T-cell (primary cell): ENCODE results near the gene ARID4B. TPM values are rescaled to one million over a fixed set of nuclear protein-coding genes. Genes with fewer than 3 reads are reported as not detected.

ENCODE experiments used
- ATAC-seq, 4 experiments: fragments of 200-7000 bp in 3 of 4; fragments of 150-1000 bp in 1 of 4; cut with Tn5 transposase; replicated peaks in 1 of 4; 1 replicate in 3 of 4; 2 replicates in 1 of 4; pipeline ENCODE4 v1.10.0; 2021; ENCODE audit warnings: moderate library complexity in 3 of 4, mild to moderate bottlenecking in 2 of 4, moderate number of reproducible peaks in 1 of 4
- CTCF ChIA-PET, 2 donors: fragments of 300-600 bp; sonication (Branson Sonifier 250); formaldehyde crosslinking; loops; one replicate each; lab custom pipeline; 2022; ENCODE audit warnings: antibody characterized with exemption in 2 of 2; lab: Charles Lee
- POLR2A ChIA-PET, 2 donors: fragments of 300-600 bp; sonication (Branson Sonifier 250); formaldehyde crosslinking; loops; one replicate each; lab custom pipeline; 2022; ENCODE audit warnings: antibody characterized with exemption in 2 of 2; lab: Charles Lee
- DNase-seq, 35 experiments: peaks; one replicate each; pipeline versions ENCODE4 v3.0.0 to v3.0.0-alpha.2; 2013 to 2023
- H3K27ac ChIP-seq: one replicate; pipeline ENCODE4 v1.5.1; 2013; ENCODE audit warnings: low read length
- H3K27me3 ChIP-seq, 2 experiments: replicated peaks in 1 of 2; 1 replicate in 1 of 2; 2 replicates in 1 of 2; pipeline versions ENCODE4 v1.6.1 to v1.7.0; 2013; ENCODE audit warnings: low read length in 1 of 2, mixed read lengths in 1 of 2; ENCODE audit not compliant: control insufficient read depth in 2 of 2, insufficient read depth in 2 of 2; ENCODE audit errors: extremely low read depth in 1 of 2
- H3K36me3 ChIP-seq, 2 donors: 1 replicate in 1 of 2; 2 replicates in 1 of 2; pipeline versions ENCODE4 v1.6.1 to v1.7.0; 2013; ENCODE audit warnings: low read length in 1 of 2; ENCODE audit not compliant: control insufficient read depth in 2 of 2, insufficient read depth in 1 of 2; ENCODE audit errors: extremely low read depth in 1 of 2
- H3K4me1 ChIP-seq, 2 experiments: 1 replicate in 1 of 2; 2 replicates in 1 of 2; pipeline versions ENCODE4 v1.6.1 to v1.7.0; 2013; ENCODE audit warnings: low read length in 2 of 2, mixed read lengths in 1 of 2; ENCODE audit not compliant: insufficient read depth in 2 of 2, control insufficient read depth in 1 of 2; ENCODE audit errors: extremely low read depth in 1 of 2
- H3K4me3 ChIP-seq, 2 donors: 1 replicate in 1 of 2; 2 replicates in 1 of 2; pipeline versions ENCODE4 v1.5.1 to v1.7.0; 2013; ENCODE audit warnings: mild to moderate bottlenecking in 2 of 2, low read length in 1 of 2, moderate library complexity in 1 of 2; ENCODE audit not compliant: control insufficient read depth in 1 of 2; ENCODE audit errors: extremely low read depth in 1 of 2
- H3K9me3 ChIP-seq: 2 replicates; pipeline ENCODE4 v1.7.0; 2013
- H3K27ac Mint-ChIP-seq, 2 donors: one replicate each; pipeline ENCODE4 v1.8.0; 2020 to 2021; ENCODE audit warnings: mild to moderate bottlenecking in 2 of 2, mixed read lengths in 2 of 2
- H3K27me3 Mint-ChIP-seq, 2 donors: one replicate each; pipeline ENCODE4 v1.8.0; 2021 to 2022; ENCODE audit warnings: mixed read lengths in 2 of 2
- H3K36me3 Mint-ChIP-seq: one replicate; pipeline ENCODE4 v1.8.0; 2021; ENCODE audit warnings: mixed read lengths
- H3K4me1 Mint-ChIP-seq, 3 donors: one replicate each; pipeline ENCODE4 v1.8.0; 2020 to 2022; ENCODE audit warnings: mixed read lengths in 3 of 3, mild to moderate bottlenecking in 1 of 3
- H3K4me3 Mint-ChIP-seq, 3 donors: one replicate each; pipeline ENCODE4 v1.8.0; 2020 to 2022; ENCODE audit warnings: mild to moderate bottlenecking in 3 of 3, mixed read lengths in 3 of 3, moderate library complexity in 3 of 3
- H3K9me3 Mint-ChIP-seq, 3 donors: one replicate each; pipeline ENCODE4 v1.8.0; 2020 to 2022; ENCODE audit warnings: mixed read lengths in 3 of 3
- WGBS: methylation state at CpG from one replicate; pipeline ENCODE4 v1.1.5; 2013; ENCODE audit warnings: missing lambda C conversion rate; ENCODE audit not compliant: insufficient coverage; 5-methylcytosine and 5-hydroxymethylcytosine counted together
- total RNA-seq, 35 experiments: library from RNA in 6 of 35; stranded (reverse) in 6 of 35; fragments of 120-200 nt in 1 of 35; gene quantifications; one replicate each; pipeline versions ENCODE4 v1.2.1 to v1.2.4 and lab custom pipeline; 2013 to 2026

The ARID4B gene
- total RNA-seq, 5 donors from 2014 or later (not counting 1 experiment from before 2014, with no cell fraction given), result 70.4 to 151 (median 79.1) TPM

GRCh38 chr1:235128456-235129328 lies 199.3 kb downstream of the ARID4B start, which contains the start of gene TOMM20:
TOMM20 (minus strand) TSS chr1:235128837; CDS start chr1:235128715, 122 bp downstream.
- peak within 1 kb of the TSS; percentile 85 to 94 for H3K4me3 ChIP-seq
- Mint-ChIP-seq H3K36me3 (peaks cover 16% of the 10 kb centered on the region), H3K4me1 (peaks cover 36 to 49% (median 44%) of the 10 kb centered on the region in 3 donors), H3K27ac (peak within 1 kb of the TSS; percentile 94 to 98), H3K27me3 (no peaks in the 10 kb centered on the region), H3K4me3 (peak within 1 kb of the TSS; percentile 94 to 100 (median 99)), H3K9me3 (no peaks in the 10 kb centered on the region)
- ATAC-seq, result peak; percentile 92 to 96 (median 94)
- under 1% methylated on average over 65 of the region's 67 CpGs for WGBS
- H3K4me1 ChIP-seq, result peaks cover 6 to 43% of the 10 kb centered on the region in 2 experiments
- DNase-seq, result peak; percentile 84 to 97 (median 93)
- H3K27ac ChIP-seq, result peak within 1 kb of the TSS; percentile 93
- no peaks in the 10 kb centered on the region for H3K27me3 ChIP-seq
- peaks cover 4 to 14% of the 10 kb centered on the region in 2 donors for H3K36me3 ChIP-seq
- H3K9me3 ChIP-seq, result no peaks in the 10 kb centered on the region
- CTCF ChIA-PET, result interaction anchor here in 1 of 2 donors (0.7 to 1.6 kb wide), 3 partner anchors 24 to 203 kb away, joined by 3 to 9 read pairs (median 3); partner anchors contain the start of gene RBM34
- POLR2A ChIA-PET, result interaction anchor here (0.5 to 1.3 kb wide), 5 partner anchors 8 to 741 kb away, joined by 3 to 4 read pairs (median 3); partner anchors contain the start of gene RBM34 (in 1 of the 2)

GRCh38 chr1:235127732-235128455 lies 200.1 kb downstream of the ARID4B start:
- POLR2A ChIA-PET, result interaction anchor here (0.6 to 1.3 kb wide), 3 partner anchors 33 to 873 kb away, joined by 3 to 4 read pairs (median 3); partner anchors contain the start of gene RBM34 (in 1 of the 2)
- H3K4me1 Mint-ChIP-seq, result peaks cover 44 to 56% (median 51%) of the 10 kb centered on the region in 3 donors
- under 1% methylated on average over 28 of the region's 35 CpGs for WGBS
- H3K4me3 Mint-ChIP-seq, result peak overlapping the region; percentile 94 to 100 (median 99)
- H3K9me3 Mint-ChIP-seq, result no peaks in the 10 kb centered on the region
- Histone ChIP-seq H3K27me3 (no peaks in the 10 kb centered on the region), H3K4me1 (peaks cover 8 to 47% of the 10 kb centered on the region in 2 experiments), H3K36me3 (peaks cover 4 to 10% of the 10 kb centered on the region in 2 donors), H3K9me3 (no peaks in the 10 kb centered on the region), H3K4me3 (peak overlapping the region; percentile 85 to 94), H3K27ac (peak overlapping the region; percentile 93)
- DNase-seq (peak in 6 of 35 experiments; percentile 9 to 56 (median 14)), ATAC-seq (peak in 3 of 4 experiments; percentile 1 to 10 (median 5))
- H3K36me3 Mint-ChIP-seq, result peaks cover 17% of the 10 kb centered on the region
- peak overlapping the region; percentile 94 to 98 for H3K27ac Mint-ChIP-seq
- CTCF ChIA-PET, result interaction anchor here (0.5 to 1.6 kb wide), 4 partner anchors 23 to 202 kb away, joined by 3 to 9 read pairs (median 6); no protein-coding TSS in a partner anchor
- H3K27me3 Mint-ChIP-seq, result no peaks in the 10 kb centered on the region

GRCh38 chr1:235127203-235127602 lies 200.8 kb downstream of the ARID4B start:
- Mint-ChIP-seq H3K36me3 (peaks cover 16% of the 10 kb centered on the region), H3K4me3 (peak overlapping the region; percentile 94 to 100 (median 99)), H3K4me1 (peaks cover 50 to 63% (median 58%) of the 10 kb centered on the region in 3 donors), H3K27ac (peak overlapping the region; percentile 94 to 98), H3K27me3 (no peaks in the 10 kb centered on the region), H3K9me3 (no peaks in the 10 kb centered on the region)
- DNase-seq (no peak), ATAC-seq (no peak)
- 10% methylated on average over 2 of the region's 4 CpGs for WGBS
- Histone ChIP-seq H3K9me3 (no peaks in the 10 kb centered on the region), H3K27me3 (no peaks in the 10 kb centered on the region), H3K36me3 (peaks cover 4 to 15% of the 10 kb centered on the region in 2 donors), H3K27ac (peak overlapping the region; percentile 93), H3K4me1 (peaks cover 8 to 47% of the 10 kb centered on the region in 2 experiments), H3K4me3 (peak overlapping the region in 1 of 2 donors; percentile 85)
- CTCF ChIA-PET, result interaction anchor here (0.5 to 1.6 kb wide), 5 partner anchors 22 to 289 kb away, joined by 3 to 9 read pairs (median 4); no protein-coding TSS in a partner anchor
- POLR2A ChIA-PET, result interaction anchor here (0.5 to 1.2 kb wide), 5 partner anchors 15 to 874 kb away, joined by 3 to 4 read pairs (median 3); no protein-coding TSS in a partner anchor

GRCh38 chr1:235124665-235125064 lies 203.3 kb downstream of the ARID4B start:
- no peaks in the 10 kb centered on the region for H3K9me3 Mint-ChIP-seq
- Histone ChIP-seq H3K36me3 (peaks cover 4 to 22% of the 10 kb centered on the region in 2 donors), H3K4me3 (no peak overlapping the region), H3K27ac (no peak overlapping the region), H3K4me1 (peaks cover 8 to 47% of the 10 kb centered on the region in 2 experiments), H3K27me3 (no peaks in the 10 kb centered on the region), H3K9me3 (no peaks in the 10 kb centered on the region)
- ATAC-seq (no peak), DNase-seq (no peak)
- WGBS, result no CpG with 5 or more reads among the region's 1 CpG
- peaks cover 54 to 75% (median 65%) of the 10 kb centered on the region in 3 donors for H3K4me1 Mint-ChIP-seq
- peaks cover 23% of the 10 kb centered on the region for H3K36me3 Mint-ChIP-seq
- H3K4me3 Mint-ChIP-seq, result peak overlapping the region; percentile 37 to 62 (median 58)
- POLR2A ChIA-PET, result interaction anchor here (0.6 kb wide), 2 partner anchors 1048 to 1433 kb away, joined by 3 read pairs; no protein-coding TSS in a partner anchor
- CTCF ChIA-PET, result no interaction called here
- H3K27ac Mint-ChIP-seq, result peak overlapping the region in 1 of 2 donors; percentile 76
- H3K27me3 Mint-ChIP-seq, result no peaks in the 10 kb centered on the region

- no peak overlapping the region for H3K27ac ChIP-seq
- peaks cover 52 to 72% (median 63%) of the 10 kb centered on the region in 3 donors for H3K4me1 Mint-ChIP-seq
- WGBS, result no CpG with 5 or more reads among the region's 9 CpGs
- no peaks in the 10 kb centered on the region for H3K27me3 Mint-ChIP-seq
- no peak for DNase-seq
- ChIA-PET POLR2A (interaction anchor here (0.6 kb wide), 3 partner anchors 75 to 1434 kb away, joined by 3 read pairs; no protein-coding TSS in a partner anchor), CTCF (no interaction called here)
- peak overlapping the region; percentile 37 to 62 (median 58) for H3K4me3 Mint-ChIP-seq
- H3K36me3 ChIP-seq, result peaks cover 4 to 27% of the 10 kb centered on the region in 2 donors
- no peak overlapping the region for H3K4me3 ChIP-seq
- no peaks in the 10 kb centered on the region for H3K9me3 ChIP-seq
- peaks cover 28% of the 10 kb centered on the region for H3K36me3 Mint-ChIP-seq
- no peaks in the 10 kb centered on the region for H3K9me3 Mint-ChIP-seq
- peak overlapping the region in 1 of 2 donors; percentile 76 for H3K27ac Mint-ChIP-seq
- H3K4me1 ChIP-seq, result peaks cover 8 to 43% of the 10 kb centered on the region in 2 experiments
- H3K27me3 ChIP-seq, result no peaks in the 10 kb centered on the region
- no peak for ATAC-seq
Observed at GRCh38 chr1:235124111-235124510, 203.9 kb downstream of the ARID4B start.
